ENCODE measurements around the gene MPZL1.
"Not testable (repeated sequence)": the region's sequence is repeated elsewhere in the genome, so short reads cannot be mapped to it uniquely, and the experiment has no call there.

The MPZL1 gene

DNA sequence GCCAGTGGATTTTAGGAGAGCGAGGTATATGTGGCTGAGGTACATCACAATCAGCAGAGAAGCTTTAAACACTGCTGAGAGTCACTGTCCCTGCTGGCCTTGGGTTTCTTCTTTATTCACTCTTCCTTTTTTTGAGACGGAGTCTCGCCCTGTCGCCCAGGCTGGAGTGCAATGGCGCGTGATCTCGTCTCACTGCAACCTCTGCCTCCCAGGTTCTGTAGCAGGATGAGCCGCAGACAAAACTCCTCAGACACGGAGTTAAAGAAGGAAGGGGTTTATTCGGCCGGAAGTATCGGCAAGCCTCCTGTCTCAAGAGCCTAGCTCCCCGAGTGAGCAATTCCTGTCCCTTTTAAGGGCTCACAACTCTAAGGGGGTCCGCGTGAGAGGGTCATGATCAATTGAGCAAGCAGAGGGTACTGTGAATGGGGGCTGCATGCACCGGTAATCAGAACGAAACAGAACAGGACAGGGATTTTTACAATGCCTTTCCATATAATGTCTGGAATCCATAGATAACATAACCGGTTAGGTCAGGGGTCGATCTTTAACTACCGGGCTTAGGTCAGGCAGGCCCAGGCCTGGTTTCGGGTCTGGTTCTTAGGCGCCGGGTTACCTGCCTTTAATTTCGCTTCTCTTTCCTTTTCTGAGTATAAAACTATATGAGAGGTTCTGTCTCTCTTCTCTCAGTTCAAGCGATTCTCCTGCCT lies 1.9 kb upstream of the MPZL1 start:
- not testable (repeated sequence) for DNase-seq

GRCh38 chr1:167720965-167721616 lies 691 bp upstream of the MPZL1 start:
- DNase-seq = peak; percentile 71

DNA sequence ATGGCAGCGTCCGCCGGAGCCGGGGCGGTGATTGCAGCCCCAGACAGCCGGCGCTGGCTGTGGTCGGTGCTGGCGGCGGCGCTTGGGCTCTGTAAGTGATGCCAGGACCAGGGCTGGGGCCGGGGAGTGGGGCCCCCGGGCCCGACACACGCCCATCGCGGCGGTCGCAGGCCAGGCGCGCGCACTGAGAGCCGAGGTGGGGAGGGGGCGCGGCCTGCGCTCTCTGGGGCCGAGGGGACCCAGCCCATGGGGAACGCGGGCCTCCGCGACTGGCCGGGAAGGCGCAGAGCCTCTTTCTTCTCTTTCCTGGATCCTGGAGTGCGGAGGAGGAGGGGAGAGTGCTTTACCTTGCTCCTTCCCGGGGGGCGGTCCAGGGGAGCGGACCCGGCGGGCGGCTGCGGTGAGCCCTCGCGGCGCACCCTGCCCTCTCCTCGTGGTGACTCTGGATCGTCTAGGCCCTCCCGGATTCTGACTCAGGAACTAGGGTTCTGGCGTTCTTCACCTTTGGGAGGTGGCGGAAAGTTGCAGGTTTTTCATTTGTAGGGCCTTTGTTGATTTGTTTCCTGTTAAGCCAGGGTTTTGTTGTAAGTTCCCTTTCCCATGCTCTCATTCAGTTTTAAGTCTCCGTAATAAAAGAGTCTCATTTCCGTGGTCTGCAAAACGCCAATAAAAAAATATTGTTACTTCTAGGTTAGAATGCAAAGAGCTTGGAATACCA lies 529 bp downstream of the MPZL1 start:
- peak; percentile 41 for DNase-seq

DNA sequence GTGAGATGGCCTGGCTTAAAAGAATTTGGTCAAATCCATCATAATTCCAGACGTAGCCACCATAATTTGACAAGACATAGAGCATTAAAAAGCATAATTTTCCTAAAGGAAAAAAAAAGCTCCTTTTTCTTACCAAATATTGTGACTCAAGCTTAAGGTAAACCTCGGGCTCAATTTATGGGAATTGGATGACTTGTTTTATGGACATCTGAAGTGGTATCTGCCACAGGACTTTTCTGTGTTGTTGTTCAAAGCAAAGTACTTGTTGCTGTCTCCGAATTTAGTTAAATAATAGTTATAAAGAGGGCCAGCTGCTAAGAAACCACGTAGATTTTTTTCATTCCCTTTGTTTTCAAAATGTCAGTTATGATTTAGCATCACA lies 1.1 kb downstream of the MPZL1 start:
- DNase-seq = no peak

DNA sequence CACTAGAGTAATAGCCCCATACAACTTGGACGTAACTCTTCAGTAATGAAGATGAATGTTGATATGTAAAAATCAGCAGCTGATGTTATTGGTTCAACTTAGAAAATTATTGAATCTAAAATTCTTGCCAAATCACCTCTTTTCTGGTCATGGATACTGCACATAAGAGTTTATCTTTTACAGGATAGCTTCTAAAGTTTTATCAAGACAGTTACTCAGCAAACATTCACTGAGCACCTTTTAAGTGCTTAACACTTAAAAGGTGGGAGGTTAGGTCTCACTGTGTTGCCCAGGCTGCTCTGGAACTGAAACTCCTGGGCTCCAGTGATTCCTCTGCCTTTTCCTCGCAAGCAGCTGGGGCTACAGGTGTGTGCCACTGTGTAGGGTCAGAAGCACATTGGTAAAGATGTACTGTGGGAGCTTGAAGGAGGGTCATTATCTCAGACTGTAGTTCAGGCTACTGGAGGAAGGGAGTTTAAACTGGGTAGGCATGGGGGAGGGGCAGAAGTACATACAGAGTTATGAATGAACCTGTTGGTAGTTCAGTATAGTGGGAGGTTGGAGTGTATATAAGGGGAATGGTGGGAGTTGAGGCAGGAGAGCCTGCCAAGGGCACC lies 2.0 kb downstream of the MPZL1 start:
- no peak for DNase-seq

- DNase-seq = no peak
Measured at GRCh38 chr1:167726008-167726407, 4.2 kb downstream of the MPZL1 start.

DNA sequence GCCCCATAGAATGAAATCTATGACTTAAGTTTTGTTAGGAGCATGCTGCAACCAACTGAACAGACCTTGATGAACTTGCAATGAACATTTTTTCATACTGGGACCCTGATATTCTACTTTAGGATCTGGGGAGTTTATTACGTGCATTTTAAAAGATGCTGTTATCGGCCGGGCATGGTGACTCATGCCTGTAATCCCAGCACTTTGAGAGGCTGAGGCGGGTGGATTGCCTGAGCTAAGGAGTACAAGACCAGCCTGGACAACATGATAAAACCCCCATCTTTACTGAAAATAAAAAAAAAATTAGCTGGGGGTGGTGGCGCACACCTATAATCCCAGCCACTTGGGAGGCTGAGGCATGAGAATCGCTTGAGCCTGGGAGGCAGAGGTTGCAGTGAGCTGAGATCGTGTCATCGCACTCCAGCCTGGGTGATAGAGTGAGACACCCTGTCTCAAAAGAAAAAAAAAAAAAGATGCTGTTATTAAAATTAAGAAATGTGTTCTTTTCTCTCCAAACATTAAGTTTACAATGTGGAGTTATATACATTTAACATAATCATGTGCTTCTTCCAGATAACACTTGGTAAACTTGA lies 7.1 kb downstream of the MPZL1 start:
- no peak for DNase-seq

DNA sequence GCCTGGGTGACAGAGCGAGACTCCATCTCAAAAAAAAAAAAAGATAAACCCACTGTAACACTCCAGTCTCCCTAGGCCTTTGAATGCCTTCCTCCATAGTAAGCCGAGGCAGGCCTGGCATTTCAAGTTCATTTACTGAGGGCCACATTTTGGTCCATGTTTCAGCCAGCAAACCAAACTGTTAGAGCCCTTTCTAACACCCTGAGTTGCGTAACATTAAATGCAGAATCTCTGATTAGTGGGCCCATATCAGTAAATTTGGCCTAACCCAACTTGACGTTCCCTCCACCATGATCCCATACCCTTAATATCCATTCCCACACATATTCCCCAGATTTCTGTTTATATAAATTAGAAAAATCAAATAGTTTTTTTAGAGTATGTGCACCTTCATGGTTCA lies 12.4 kb downstream of the MPZL1 start:
- DNase-seq = no peak

DNA sequence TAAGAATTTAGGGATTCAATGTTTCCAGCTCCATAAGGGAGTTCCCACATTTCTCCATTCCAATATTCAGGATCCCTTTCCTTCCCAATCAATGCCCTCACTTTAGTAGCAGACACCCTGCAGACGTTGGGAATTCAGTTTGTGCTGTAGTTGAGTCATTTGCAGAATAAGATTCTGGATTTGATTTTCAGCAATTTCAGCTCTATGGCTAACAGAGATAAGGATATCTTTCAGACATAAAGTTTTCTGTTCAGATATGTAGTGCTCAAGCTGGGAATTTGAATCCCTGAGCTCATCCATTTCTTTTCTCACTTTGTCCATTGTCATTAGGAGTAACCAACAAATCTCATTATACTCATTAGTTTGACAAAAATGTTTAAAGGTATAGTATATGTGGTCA lies 13.1 kb downstream of the MPZL1 start:
- DNase-seq = no peak

DNA sequence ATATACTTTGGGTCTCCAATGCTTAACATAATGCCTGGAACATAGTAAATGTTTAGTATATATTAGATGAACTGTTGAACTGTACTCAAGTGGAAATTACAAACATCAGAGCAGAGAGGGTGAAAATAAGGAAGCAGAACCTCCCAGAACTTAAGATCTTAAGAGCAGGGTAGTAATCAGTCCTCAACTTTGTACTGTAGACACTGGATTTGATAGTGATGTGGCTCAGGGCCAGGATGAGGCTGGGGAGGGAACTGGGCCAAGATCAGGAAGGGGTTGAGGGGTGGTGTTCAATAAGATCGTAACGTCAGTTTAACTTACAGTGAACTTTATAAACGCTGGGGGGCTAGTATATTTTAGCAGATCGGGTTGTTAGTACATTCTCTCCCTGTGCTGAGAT lies 15.4 kb downstream of the MPZL1 start:
- DNase-seq = no peak

DNA sequence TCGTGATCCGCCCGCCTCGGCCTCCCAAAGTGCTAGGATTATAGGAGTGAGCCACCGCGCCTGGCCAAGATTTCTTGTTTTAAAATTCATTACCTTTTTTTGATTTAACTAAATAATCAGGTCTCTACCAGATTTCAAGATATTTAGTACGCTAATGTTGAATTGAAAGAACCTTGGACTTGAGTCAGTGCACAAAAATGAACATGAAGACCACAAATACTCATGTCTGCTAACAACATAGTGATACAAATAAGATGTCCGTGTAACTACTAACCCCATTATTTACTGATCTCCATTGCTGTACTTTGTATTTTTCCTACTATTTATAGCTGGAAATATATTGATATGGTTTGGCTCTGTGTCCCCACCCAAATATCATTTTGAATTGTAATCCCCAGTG lies 16.4 kb downstream of the MPZL1 start:
- DNase-seq = no peak

DNA sequence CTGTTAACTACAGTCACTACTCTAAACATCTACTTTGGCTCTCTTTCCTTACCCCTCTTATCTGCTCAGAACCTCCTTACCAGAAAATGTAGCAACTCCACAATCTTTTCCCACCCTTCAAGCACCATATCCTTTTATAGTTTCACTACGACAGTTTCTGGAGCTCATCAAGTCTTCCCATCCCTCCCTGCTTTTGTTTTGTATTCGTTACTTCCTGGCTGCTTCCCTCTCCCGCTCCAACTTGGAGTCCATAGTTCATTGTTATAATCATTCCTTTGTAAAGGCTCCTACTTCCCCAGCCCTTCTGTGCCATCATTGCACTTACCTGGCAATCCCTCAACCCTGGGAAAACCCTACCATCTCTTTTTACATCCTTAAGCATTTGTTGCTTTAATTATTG lies 18.0 kb downstream of the MPZL1 start:
- DNase-seq = no peak

GRCh38 chr1:167741103-167741502 lies 19.3 kb downstream of the MPZL1 start:
- not testable (repeated sequence) for DNase-seq

DNA sequence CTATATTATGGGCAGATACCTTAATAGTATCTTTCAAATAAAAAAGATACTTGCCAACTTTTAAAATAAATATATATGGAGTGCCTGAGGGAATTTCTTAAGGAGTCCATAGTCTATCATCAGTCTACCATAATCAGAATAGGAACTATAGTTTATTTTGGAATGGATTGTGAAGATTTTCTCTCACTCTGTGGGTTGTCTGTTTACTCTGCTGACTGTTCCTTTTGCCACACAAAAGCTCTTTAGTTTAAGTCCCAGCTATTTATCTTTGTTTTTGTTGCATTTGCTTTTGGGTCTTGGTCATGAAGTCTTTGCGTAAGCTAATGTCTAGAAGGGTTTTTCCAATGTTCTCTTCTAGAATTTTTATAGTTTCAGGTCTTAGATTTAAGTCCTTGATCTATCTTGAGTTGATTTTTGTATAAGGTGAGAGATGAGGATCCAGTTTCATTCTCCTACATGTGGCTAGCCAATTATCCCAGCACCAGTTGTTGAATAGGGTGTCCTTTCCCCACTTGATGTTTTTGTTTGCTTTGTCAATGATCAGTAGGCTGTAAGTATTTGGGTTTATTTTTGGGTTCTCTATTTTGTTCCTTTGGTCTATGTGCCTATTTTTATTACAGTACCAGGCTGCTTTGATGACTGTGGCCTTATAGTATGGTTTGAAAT lies 20.7 kb downstream of the MPZL1 start:
- peak; percentile 23 for DNase-seq

- no peak for DNase-seq
Measured at GRCh38 chr1:167744901-167745300, 23.1 kb downstream of the MPZL1 start.

DNA sequence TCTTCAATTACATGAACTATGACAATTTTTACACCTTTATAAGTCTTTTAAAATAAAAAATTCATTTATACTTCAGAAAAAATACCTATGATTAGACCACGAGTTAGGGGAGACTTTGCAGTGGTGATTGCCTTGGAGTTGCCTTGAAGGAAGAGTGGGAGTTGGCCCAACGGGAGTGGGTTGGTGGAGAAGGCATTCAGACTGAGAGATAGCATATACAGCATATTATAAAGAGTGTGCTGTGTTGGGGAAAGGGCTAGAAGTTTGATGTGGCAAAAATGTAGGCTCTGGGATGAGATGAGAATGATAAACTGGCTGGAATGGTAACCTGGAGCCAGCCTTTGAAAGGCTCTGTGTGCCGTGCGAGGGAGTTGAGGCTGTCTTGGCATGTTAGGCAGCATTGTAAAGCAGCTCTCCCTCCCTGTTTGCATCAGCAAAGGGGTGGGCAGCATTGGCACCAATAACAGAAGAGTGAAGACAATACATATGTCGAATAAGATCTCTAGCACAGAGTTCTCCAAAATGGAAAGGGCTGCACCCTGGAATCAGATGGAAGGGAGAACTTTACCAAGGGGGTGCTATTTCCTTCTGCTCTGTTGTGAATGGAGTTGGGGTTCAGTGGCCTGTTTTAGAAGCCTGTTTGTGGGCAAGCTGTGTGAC lies 24.4 kb downstream of the MPZL1 start:
- no peak for DNase-seq

GRCh38 chr1:167746988-167747655 lies 25.3 kb downstream of the MPZL1 start:
- no peak for DNase-seq

DNA sequence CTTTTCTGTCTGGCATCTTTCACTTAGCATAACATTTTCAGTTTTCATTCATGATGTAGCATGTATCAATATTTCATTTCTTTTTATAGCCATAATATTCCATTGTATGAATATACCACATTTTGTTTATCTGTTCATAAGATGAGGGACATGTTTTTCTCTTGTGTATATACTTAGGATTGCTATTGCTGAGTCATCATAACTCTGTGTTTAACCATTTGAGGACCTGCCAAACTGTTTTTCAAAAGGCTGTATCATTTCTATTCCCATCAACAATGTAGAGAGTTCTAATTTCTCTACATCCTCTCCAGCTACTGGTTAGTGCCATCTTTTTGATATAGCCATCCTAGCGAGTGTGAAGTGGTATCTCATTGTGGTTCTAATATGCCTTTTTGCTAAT lies 26.2 kb downstream of the MPZL1 start:
- no peak for DNase-seq

- peak; percentile 55 for DNase-seq
Measured at GRCh38 chr1:167748906-167749305, 27.1 kb downstream of the MPZL1 start.

- DNase-seq = no peak
Measured at GRCh38 chr1:167749741-167750140, 28.0 kb downstream of the MPZL1 start.

DNA sequence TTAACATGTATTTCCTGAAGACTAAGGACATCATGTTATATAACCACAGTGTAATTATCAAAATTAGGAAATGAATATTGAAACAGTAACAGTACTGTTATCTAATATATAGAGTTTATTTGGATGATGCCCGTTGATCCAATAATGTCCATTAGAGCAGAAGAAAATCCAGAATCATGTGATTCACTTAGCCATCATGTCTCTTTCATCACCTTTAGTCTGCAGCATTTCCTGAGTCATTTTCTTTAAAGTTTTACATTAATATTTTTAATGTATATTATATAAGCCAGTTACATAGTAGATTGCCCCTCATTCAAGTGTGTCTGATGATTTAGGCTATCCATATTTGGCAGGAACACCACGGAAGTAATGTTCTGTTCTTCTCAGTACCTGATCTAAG lies 28.9 kb downstream of the MPZL1 start:
- DNase-seq = no peak

Data from fibroblast of skin of back (primary cell).